ENCODE results near the gene KRT38. TPM values are rescaled to one million over a fixed set of nuclear protein-coding genes. Genes with fewer than 3 reads are reported as not detected.

KRT38 gene
- total and polyA plus RNA-seq, 2 of the 8 experiments (the other 6 are each of a cell fraction or from before 2014, with no cell fraction given) = not detected

DNA sequence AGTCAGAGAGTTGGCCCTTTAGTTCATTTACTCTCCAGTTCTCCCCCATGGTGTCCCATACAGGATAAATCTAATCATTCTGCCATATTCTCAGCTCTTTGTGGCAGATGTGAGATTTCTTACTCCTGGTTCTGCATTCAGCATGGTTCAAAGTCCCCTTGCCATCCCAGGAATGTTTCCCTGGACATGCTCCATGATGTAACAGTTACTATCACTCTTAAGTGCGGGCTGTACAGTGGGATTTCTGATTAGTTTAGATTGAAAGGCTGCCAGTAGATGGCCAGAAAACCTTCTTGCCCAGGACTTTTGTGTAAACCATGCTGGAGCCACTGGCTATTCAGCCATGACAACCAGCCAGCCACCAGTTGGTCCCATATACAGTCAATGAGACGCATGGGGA, 26.8 kb downstream of the KRT38 start (continued):
- TF ChIP-seq, protein P1, sequence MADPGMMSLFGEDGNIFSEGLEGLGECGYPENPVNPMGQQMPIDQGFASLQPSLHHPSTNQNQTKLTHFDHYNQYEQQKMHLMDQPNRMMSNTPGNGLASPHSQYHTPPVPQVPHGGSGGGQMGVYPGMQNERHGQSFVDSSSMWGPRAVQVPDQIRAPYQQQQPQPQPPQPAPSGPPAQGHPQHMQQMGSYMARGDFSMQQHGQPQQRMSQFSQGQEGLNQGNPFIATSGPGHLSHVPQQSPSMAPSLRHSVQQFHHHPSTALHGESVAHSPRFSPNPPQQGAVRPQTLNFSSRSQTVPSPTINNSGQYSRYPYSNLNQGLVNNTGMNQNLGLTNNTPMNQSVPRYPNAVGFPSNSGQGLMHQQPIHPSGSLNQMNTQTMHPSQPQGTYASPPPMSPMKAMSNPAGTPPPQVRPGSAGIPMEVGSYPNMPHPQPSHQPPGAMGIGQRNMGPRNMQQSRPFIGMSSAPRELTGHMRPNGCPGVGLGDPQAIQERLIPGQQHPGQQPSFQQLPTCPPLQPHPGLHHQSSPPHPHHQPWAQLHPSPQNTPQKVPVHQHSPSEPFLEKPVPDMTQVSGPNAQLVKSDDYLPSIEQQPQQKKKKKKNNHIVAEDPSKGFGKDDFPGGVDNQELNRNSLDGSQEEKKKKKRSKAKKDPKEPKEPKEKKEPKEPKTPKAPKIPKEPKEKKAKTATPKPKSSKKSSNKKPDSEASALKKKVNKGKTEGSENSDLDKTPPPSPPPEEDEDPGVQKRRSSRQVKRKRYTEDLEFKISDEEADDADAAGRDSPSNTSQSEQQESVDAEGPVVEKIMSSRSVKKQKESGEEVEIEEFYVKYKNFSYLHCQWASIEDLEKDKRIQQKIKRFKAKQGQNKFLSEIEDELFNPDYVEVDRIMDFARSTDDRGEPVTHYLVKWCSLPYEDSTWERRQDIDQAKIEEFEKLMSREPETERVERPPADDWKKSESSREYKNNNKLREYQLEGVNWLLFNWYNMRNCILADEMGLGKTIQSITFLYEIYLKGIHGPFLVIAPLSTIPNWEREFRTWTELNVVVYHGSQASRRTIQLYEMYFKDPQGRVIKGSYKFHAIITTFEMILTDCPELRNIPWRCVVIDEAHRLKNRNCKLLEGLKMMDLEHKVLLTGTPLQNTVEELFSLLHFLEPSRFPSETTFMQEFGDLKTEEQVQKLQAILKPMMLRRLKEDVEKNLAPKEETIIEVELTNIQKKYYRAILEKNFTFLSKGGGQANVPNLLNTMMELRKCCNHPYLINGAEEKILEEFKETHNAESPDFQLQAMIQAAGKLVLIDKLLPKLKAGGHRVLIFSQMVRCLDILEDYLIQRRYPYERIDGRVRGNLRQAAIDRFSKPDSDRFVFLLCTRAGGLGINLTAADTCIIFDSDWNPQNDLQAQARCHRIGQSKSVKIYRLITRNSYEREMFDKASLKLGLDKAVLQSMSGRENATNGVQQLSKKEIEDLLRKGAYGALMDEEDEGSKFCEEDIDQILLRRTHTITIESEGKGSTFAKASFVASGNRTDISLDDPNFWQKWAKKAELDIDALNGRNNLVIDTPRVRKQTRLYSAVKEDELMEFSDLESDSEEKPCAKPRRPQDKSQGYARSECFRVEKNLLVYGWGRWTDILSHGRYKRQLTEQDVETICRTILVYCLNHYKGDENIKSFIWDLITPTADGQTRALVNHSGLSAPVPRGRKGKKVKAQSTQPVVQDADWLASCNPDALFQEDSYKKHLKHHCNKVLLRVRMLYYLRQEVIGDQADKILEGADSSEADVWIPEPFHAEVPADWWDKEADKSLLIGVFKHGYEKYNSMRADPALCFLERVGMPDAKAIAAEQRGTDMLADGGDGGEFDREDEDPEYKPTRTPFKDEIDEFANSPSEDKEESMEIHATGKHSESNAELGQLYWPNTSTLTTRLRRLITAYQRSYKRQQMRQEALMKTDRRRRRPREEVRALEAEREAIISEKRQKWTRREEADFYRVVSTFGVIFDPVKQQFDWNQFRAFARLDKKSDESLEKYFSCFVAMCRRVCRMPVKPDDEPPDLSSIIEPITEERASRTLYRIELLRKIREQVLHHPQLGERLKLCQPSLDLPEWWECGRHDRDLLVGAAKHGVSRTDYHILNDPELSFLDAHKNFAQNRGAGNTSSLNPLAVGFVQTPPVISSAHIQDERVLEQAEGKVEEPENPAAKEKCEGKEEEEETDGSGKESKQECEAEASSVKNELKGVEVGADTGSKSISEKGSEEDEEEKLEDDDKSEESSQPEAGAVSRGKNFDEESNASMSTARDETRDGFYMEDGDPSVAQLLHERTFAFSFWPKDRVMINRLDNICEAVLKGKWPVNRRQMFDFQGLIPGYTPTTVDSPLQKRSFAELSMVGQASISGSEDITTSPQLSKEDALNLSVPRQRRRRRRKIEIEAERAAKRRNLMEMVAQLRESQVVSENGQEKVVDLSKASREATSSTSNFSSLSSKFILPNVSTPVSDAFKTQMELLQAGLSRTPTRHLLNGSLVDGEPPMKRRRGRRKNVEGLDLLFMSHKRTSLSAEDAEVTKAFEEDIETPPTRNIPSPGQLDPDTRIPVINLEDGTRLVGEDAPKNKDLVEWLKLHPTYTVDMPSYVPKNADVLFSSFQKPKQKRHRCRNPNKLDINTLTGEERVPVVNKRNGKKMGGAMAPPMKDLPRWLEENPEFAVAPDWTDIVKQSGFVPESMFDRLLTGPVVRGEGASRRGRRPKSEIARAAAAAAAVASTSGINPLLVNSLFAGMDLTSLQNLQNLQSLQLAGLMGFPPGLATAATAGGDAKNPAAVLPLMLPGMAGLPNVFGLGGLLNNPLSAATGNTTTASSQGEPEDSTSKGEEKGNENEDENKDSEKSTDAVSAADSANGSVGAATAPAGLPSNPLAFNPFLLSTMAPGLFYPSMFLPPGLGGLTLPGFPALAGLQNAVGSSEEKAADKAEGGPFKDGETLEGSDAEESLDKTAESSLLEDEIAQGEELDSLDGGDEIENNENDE (IDR thresholded peaks at IDR 0.05; ENCODE audit: insufficient replicate concordance, low read length) = no peak
- TF ChIP-seq, protein P2, sequence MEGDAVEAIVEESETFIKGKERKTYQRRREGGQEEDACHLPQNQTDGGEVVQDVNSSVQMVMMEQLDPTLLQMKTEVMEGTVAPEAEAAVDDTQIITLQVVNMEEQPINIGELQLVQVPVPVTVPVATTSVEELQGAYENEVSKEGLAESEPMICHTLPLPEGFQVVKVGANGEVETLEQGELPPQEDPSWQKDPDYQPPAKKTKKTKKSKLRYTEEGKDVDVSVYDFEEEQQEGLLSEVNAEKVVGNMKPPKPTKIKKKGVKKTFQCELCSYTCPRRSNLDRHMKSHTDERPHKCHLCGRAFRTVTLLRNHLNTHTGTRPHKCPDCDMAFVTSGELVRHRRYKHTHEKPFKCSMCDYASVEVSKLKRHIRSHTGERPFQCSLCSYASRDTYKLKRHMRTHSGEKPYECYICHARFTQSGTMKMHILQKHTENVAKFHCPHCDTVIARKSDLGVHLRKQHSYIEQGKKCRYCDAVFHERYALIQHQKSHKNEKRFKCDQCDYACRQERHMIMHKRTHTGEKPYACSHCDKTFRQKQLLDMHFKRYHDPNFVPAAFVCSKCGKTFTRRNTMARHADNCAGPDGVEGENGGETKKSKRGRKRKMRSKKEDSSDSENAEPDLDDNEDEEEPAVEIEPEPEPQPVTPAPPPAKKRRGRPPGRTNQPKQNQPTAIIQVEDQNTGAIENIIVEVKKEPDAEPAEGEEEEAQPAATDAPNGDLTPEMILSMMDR (IDR thresholded peaks at IDR 0.05; ENCODE audit: control extremely low read depth in 1 of 3, insufficient read depth in 1 of 3, low read depth in 1 of 3, low read length in 3 of 3) = no peak
- TF ChIP-seq CREB1 (IDR thresholded peaks at IDR 0.05) (no peak), HDAC2 (IDR thresholded peaks at IDR 0.05; ENCODE audit: borderline replicate concordance in 1 of 2, low read depth in 2 of 2, low read length in 2 of 2) (no peak), EP300 (IDR thresholded peaks at IDR 0.05; ENCODE audit: borderline replicate concordance in 1 of 2, low read depth in 2 of 2, low read length in 2 of 2) (no peak)

Data from H1 (cell line).